ENCODE results near the gene EFNA5. TPM values are rescaled to one million over a fixed set of nuclear protein-coding genes. Genes with fewer than 3 reads are reported as not detected.

The EFNA5 gene
- total and polyA plus RNA-seq, 2 of the 8 experiments (the other 6 are each of a cell fraction or from before 2014, with no cell fraction given), result 9.6 to 21.8 TPM

GRCh38 chr5:107502676-107503060 lies 168.1 kb downstream of the EFNA5 start:
- no peak for DNase-seq (ENCODE audit: low read depth in 1 of 2, low spot score in 2 of 2)
- H3K4me1 ChIP-seq (replicated peaks in 1 of 4; ENCODE audit: control insufficient read depth in 3 of 4, insufficient read depth in 4 of 4, low read length in 3 of 4), result peaks cover 0 to 38% (median 26%) of the 10 kb centered on the region in 4 experiments; a peak in 5 of 7 replicates
- H3K79me2 ChIP-seq (ENCODE audit: control insufficient read depth in 1 of 2, insufficient read depth in 2 of 2, low read length in 2 of 2), result peaks cover 0 to 4% of the 10 kb centered on the region in 2 experiments; a peak in 1 of 4 replicates
- H3K23me2 ChIP-seq (ENCODE audit: low read depth, low read length), result no peaks in the 10 kb centered on the region
- H2BK12ac ChIP-seq (ENCODE audit: low read depth, low read length), result no peak overlapping the region
- no peak overlapping the region for H2AFZ ChIP-seq (ENCODE audit: low read length)
- no peak overlapping the region for H3K4me2 ChIP-seq (ENCODE audit: insufficient read depth in 1 of 2, low read depth in 2 of 2, low read length in 2 of 2)
- no peak for FAIRE-seq
- 87% methylated on average over 7 of the region's 7 CpGs; no CpG with 5 or more reads in 1 of the 2 experiments for WGBS, 2 experiments (ENCODE audit: extremely low coverage in 1 of 2, insufficient coverage in 1 of 2, insufficient read length in 1 of 2, insufficient replicate concordance in 2 of 2, low coverage in 1 of 2, low lambda C conversion rate in 2 of 2, missing lambda C conversion rate in 1 of 2)
- no peaks in the 10 kb centered on the region for H3K79me1 ChIP-seq (ENCODE audit: low read depth, low read length)
- H3K36me3 ChIP-seq (ENCODE audit: control insufficient read depth in 2 of 4, insufficient read depth in 4 of 4, low read length in 3 of 4), result no peaks in the 10 kb centered on the region
- H3K27me3 ChIP-seq (replicated peaks in 1 of 4; ENCODE audit: control insufficient read depth in 3 of 4, extremely low read depth in 1 of 4, insufficient read depth in 3 of 4, low read length in 3 of 4), result no peaks in the 10 kb centered on the region
- TF ChIP-seq TAF7 (optimal IDR thresholded peaks at IDR 0.05; ENCODE audit: borderline replicate concordance, low read depth, low read length) (no peak), HDAC2 (IDR thresholded peaks at IDR 0.05; ENCODE audit: borderline replicate concordance in 1 of 2, low read depth in 2 of 2, low read length in 2 of 2) (no peak), RXRA (IDR thresholded peaks at IDR 0.05; ENCODE audit: insufficient read depth, low read depth, low read length) (no peak), BRCA1 (IDR thresholded peaks at IDR 0.05; ENCODE audit: low read depth, low read length) (no peak), KDM1A (IDR thresholded peaks at IDR 0.05; ENCODE audit: borderline replicate concordance, low read length) (no peak), EP300 (IDR thresholded peaks at IDR 0.05; ENCODE audit: borderline replicate concordance in 1 of 2, low read depth in 2 of 2, low read length in 2 of 2) (no peak), BACH1 (IDR thresholded peaks at IDR 0.05; ENCODE audit: low read length) (no peak), CHD2 (IDR thresholded peaks at IDR 0.05; ENCODE audit: low read length) (no peak), CTBP2 (IDR thresholded peaks at IDR 0.05; ENCODE audit: borderline replicate concordance, insufficient read depth, insufficient read length, low read length) (no peak), RAD21 (IDR thresholded peaks at IDR 0.05 in 1 of 2, conservative IDR thresholded peaks at IDR 0.05 in 1 of 2; ENCODE audit: low read depth in 2 of 2, low read length in 2 of 2) (no peak), YY1 (IDR thresholded peaks at IDR 0.05; ENCODE audit: low read depth, low read length) (no peak), SP4 (IDR thresholded peaks at IDR 0.05; ENCODE audit: low read length) (no peak)
- H2BK120ac ChIP-seq (replicated peaks; ENCODE audit: low read depth, low read length), result no peak overlapping the region
- no peak overlapping the region; the same call in 1 of the 2 replicates for H3K18ac ChIP-seq (ENCODE audit: extremely low read depth, low read length)
- no peaks in the 10 kb centered on the region for H3K9me3 ChIP-seq (ENCODE audit: insufficient read depth in 2 of 2, low read depth in 1 of 2, low read length in 1 of 2)
- no peak overlapping the region for H4K5ac ChIP-seq (ENCODE audit: insufficient read length, low read depth, low read length)
- no peak overlapping the region for H3K56ac ChIP-seq (replicated peaks; ENCODE audit: insufficient read length, low read depth, low read length)
- H3K14ac ChIP-seq (ENCODE audit: insufficient read length), result no peak overlapping the region
- H3K4ac ChIP-seq (replicated peaks; ENCODE audit: insufficient read length, low read depth, low read length), result no peak overlapping the region
- no peak overlapping the region for H2BK15ac ChIP-seq (ENCODE audit: low read length)
- H4K8ac ChIP-seq (ENCODE audit: extremely low read depth, insufficient read depth, low read length), result no peak overlapping the region
- H3K27ac ChIP-seq (ENCODE audit: low read depth, low read length), result no peak overlapping the region
- H2BK5ac ChIP-seq (ENCODE audit: low read depth, low read length), result no peak overlapping the region
- H2AK5ac ChIP-seq (ENCODE audit: low read depth, low read length), result no peak overlapping the region
- no peak overlapping the region for H4K91ac ChIP-seq (replicated peaks; ENCODE audit: insufficient read length, low read length)
- H4K20me1 ChIP-seq (replicated peaks in 1 of 2; ENCODE audit: control insufficient read depth in 1 of 2, insufficient read depth in 2 of 2, low read length in 2 of 2), result no peaks in the 10 kb centered on the region
- H2BK20ac ChIP-seq (ENCODE audit: low read length), result no peak overlapping the region
- POLR2A ChIA-PET (ENCODE audit: partially characterized antibody), result interaction anchor here (0.7 to 1.1 kb wide), 3 partner anchors 11 to 55 kb away, joined by 3 read pairs; no protein-coding TSS in a partner anchor
- H3K4me3 ChIP-seq (ENCODE audit: extremely low read depth in 1 of 4, insufficient read depth in 2 of 4, low read depth in 3 of 4, low read length in 4 of 4), result no peak overlapping the region
- H3K9ac ChIP-seq (replicated peaks in 1 of 4; ENCODE audit: extremely low read depth in 1 of 4, low read depth in 3 of 4, low read length in 3 of 4), result no peak overlapping the region
- CTCF ChIA-PET (ENCODE audit: partially characterized antibody), result no interaction called here
- no peak overlapping the region for H3K23ac ChIP-seq (ENCODE audit: insufficient read length)

Measured in H1 (cell line).